WI38 (cell line): Measurements from ENCODE around the gene TMEM163.
"Not testable (repeated sequence)": the region's sequence is repeated elsewhere in the genome, so short reads cannot be mapped to it uniquely, and the experiment has no call there.

Experiments
- H3K4me3 ChIP-seq: 2 replicates; pipeline ENCODE4 v1.5.1; 2011; ENCODE audit warnings: low read depth, mild to moderate bottlenecking, control low read depth, low read length
- CTCF ChIP-seq: IDR thresholded peaks from 2 replicates; pipeline ENCODE4 v1.5.1; 2012; ENCODE audit warnings: low read depth, mild to moderate bottlenecking, control low read depth, low read length

TMEM163 gene

DNA sequence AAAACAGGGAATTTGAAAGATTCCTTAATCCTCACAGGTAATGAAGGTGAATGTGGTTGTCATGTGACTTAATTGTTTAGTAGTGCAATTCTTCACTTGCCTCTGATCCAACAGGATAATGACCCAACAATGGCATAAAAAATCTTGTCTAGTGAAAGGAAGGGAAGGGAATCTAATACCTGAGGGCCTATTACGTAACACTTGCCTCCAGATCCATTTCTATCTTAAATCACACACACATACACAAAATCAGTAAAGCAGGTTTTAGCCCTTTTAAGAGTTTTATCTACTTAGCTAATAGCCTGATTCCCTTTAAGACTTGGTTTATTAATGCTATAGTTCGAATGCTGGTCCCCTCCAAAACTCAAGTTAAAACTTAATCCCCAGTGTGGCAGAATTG, 118.6 kb downstream of the TMEM163 start:
- TF ChIP-seq CTCF, result no peak

GRCh38 chr2:134599236-134599635, 119.6 kb downstream of the TMEM163 start:
- no peak for TF ChIP-seq CTCF
- H3K4me3 ChIP-seq, result no peak overlapping the region

More for the DNA sequence above, 118.6 kb downstream of the TMEM163 start:
- no peak overlapping the region for H3K4me3 ChIP-seq

DNA sequence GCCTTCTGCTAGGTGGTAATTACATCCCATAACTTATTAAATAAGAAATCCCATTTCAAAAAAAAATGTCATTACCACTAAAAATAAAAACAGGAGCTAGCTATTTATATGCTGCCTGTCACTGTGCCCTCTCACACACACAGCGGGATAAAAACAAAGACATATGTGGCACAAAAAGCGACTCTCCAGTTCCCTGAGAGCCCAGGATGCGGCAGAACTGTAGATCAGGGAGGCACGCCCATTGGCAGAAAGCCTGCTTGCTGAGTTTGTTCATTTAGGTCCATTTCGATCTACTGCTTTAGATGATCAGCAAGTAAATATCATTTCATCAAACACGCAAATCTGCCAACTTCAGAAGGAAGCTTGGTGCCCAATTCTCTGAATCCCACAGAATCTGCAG, 124.4 kb downstream of the TMEM163 start:
- TF ChIP-seq CTCF, result no peak
- no peak overlapping the region for H3K4me3 ChIP-seq

- TF ChIP-seq CTCF, result no peak
- H3K4me3 ChIP-seq, result no peak overlapping the region
These were observed 125.3 kb downstream of the TMEM163 start for GRCh38 chr2:134593519-134593918.

DNA sequence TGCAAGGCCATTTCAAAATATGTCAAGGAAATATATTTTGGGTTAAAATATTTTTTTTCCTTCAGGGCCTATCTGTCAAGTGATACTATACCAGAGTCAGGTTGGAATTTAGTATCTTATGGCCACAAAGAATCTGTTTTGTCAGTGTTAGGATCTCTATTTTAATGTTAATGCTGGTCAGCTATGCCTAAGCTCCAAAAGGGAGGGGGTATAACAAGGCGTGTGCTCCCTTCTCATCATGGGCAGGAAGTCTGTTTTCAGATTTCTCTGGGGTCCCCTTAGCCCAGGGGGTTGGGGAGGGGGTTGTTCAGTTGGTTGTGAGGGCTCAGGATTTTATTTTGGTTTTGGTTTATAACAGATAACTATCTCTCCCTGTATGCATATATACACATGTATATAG, 126.4 kb downstream of the TMEM163 start:
- TF ChIP-seq CTCF, result no peak
- H3K4me3 ChIP-seq, result no peak overlapping the region

GRCh38 chr2:134591526-134591925, 127.3 kb downstream of the TMEM163 start:
- no peak for TF ChIP-seq CTCF
- no peak overlapping the region for H3K4me3 ChIP-seq

DNA sequence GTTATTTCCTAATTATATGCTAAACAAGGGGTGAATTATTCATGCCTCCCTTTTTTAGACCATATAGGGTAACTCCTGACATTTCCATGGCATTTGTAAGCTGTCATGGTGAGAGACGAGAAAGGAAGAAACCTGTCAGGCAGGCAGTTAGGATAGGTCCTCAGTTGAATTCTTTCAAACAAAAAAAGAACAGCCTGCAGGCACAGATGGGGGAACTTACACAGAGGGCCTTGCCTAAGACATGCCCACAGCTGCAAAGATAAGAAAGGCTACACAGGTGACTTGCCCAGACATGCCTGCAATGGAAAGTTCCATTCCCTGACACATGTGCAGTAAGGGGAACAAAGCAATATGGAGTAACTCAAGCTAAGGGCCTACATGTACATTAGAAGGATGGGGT, 128.1 kb downstream of the TMEM163 start:
- TF ChIP-seq CTCF, result no peak
- no peak overlapping the region for H3K4me3 ChIP-seq

DNA sequence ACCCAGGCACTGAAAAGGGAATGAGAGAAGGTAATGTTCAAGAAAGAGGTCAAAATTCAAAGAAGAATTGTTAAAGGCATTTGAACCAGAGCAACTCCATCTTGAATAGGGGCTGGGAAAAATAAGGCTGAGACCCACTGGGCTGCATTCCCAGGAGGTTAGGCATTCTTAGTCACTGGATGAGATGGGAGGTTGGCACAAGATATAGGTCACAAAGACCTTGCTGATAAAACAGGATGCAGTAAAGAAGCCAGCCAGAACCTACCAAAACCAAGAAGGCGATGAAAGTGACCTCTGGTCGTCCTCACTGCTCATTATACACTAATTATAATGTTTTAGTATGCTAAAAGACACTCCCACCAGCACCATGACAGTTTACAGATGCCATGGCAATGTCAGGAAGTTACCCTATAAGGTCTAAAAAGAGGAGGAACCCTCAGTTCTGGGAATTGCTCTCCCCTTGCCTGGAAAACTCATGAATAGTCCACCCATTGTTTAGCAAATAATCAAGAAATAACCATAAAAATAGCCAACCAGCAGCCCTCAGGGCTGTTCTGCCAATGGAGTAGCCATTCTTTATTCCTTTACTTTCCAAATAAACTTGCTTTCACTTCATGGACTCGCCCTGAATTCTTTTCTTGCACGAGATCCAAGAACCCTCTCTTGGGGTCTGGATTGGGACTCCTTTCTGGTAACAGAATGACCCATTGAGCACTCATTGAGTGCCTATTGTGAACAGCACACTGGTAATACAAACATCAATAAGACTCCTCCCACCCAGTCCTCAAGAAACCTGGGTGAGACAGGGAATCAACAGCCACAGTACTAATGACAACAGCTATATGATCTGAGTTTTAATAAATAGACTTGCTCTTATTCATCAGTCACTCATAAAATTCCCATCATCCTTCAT, 129.4 kb downstream of the TMEM163 start:
- not testable (repeated sequence) for H3K4me3 ChIP-seq
